ENCODE measurements around the gene UFC1. TPM values are rescaled to one million over a fixed set of nuclear protein-coding genes. Genes with fewer than 3 reads are reported as not detected.

UFC1 gene
- total and polyA plus RNA-seq, 4 donors: 99.6 to 149 (median 112) TPM

GRCh38 chr1:161166669-161167548 lies 13.1 kb downstream of the UFC1 start:
- peaks cover 0 to 31% (median 17%) of the 10 kb centered on the region in 4 donors for H3K36me3 ChIP-seq (ENCODE audit: control insufficient read depth in 4 of 4, insufficient read depth in 4 of 4, low read length in 4 of 4)
- TF ChIP-seq CTCF (IDR thresholded peaks at IDR 0.05; ENCODE audit: control extremely low read depth, extremely low read depth): no peak
- H3K4me3 ChIP-seq: peak overlapping the region; percentile 66
- peak overlapping the region; percentile 83 to 91 for H3K9ac ChIP-seq (ENCODE audit: insufficient read depth in 1 of 2, low read length in 2 of 2)
- peak; percentile 1 for ATAC-seq (ENCODE audit: insufficient read depth, low FRiP score)
- H3K4me1 ChIP-seq (ENCODE audit: control insufficient read depth in 5 of 5, insufficient read depth in 5 of 5, low read length in 5 of 5): peaks cover 0 to 15% (median 4%) of the 10 kb centered on the region in 5 donors
- peak in 2 of 3 donors; percentile 15 to 34 for DNase-seq
- 9 to 10% methylated on average over 33 of the region's 33 CpGs for WGBS, 2 donors
- peak overlapping the region; percentile 86 to 94 for H3K27ac ChIP-seq (ENCODE audit: low read depth in 1 of 2, low read length in 1 of 2)
- no peaks in the 10 kb centered on the region for H3K9me3 ChIP-seq (ENCODE audit: control insufficient read depth in 4 of 4, insufficient read depth in 3 of 4, low read length in 3 of 4)
- no peaks in the 10 kb centered on the region for H3K27me3 ChIP-seq (ENCODE audit: control insufficient read depth in 3 of 3, insufficient read depth in 3 of 3, low read length in 2 of 3)

GRCh38 chr1:161168906-161169305 lies 15.1 kb downstream of the UFC1 start:
- Histone ChIP-seq H3K9ac (ENCODE audit: insufficient read depth in 1 of 2, low read length in 2 of 2) (no peak overlapping the region), H3K27ac (ENCODE audit: low read depth in 1 of 2, low read length in 1 of 2) (no peak overlapping the region), H3K4me3 (no peak overlapping the region), H3K4me1 (ENCODE audit: control insufficient read depth in 5 of 5, insufficient read depth in 5 of 5, low read length in 5 of 5) (peaks cover 4 to 21% (median 7%) of the 10 kb centered on the region in 5 donors), H3K36me3 (ENCODE audit: control insufficient read depth in 4 of 4, insufficient read depth in 4 of 4, low read length in 4 of 4) (peaks cover 3 to 33% (median 28%) of the 10 kb centered on the region in 4 donors), H3K9me3 (ENCODE audit: control insufficient read depth in 4 of 4, insufficient read depth in 3 of 4, low read length in 3 of 4) (no peaks in the 10 kb centered on the region), H3K27me3 (ENCODE audit: control insufficient read depth in 3 of 3, insufficient read depth in 3 of 3, low read length in 2 of 3) (no peaks in the 10 kb centered on the region)
- ATAC-seq (ENCODE audit: insufficient read depth, low FRiP score): no peak
- no peak for DNase-seq
- TF ChIP-seq CTCF (IDR thresholded peaks at IDR 0.05; ENCODE audit: control extremely low read depth, extremely low read depth): no peak
- 92 to 95% methylated on average over 9 of the region's 9 CpGs for WGBS, 2 donors

- Histone ChIP-seq H3K27me3 (ENCODE audit: control insufficient read depth in 3 of 3, insufficient read depth in 3 of 3, low read length in 2 of 3) (no peaks in the 10 kb centered on the region), H3K9me3 (ENCODE audit: control insufficient read depth in 4 of 4, insufficient read depth in 3 of 4, low read length in 3 of 4) (no peaks in the 10 kb centered on the region), H3K36me3 (ENCODE audit: control insufficient read depth in 4 of 4, insufficient read depth in 4 of 4, low read length in 4 of 4) (peaks cover 7 to 44% (median 37%) of the 10 kb centered on the region in 4 donors), H3K4me1 (ENCODE audit: control insufficient read depth in 5 of 5, insufficient read depth in 5 of 5, low read length in 5 of 5) (peaks cover 0 to 13% (median 9%) of the 10 kb centered on the region in 5 donors), H3K4me3 (no peak overlapping the region), H3K9ac (ENCODE audit: insufficient read depth in 1 of 2, low read length in 2 of 2) (no peak overlapping the region), H3K27ac (ENCODE audit: low read depth in 1 of 2, low read length in 1 of 2) (no peak overlapping the region)
- DNase-seq (no peak), ATAC-seq (ENCODE audit: insufficient read depth, low FRiP score) (no peak)
- WGBS, 2 donors: 63 to 84% methylated on average over 5 of the region's 5 CpGs
- no peak for TF ChIP-seq CTCF (IDR thresholded peaks at IDR 0.05; ENCODE audit: control extremely low read depth, extremely low read depth)
Measured at GRCh38 chr1:161171191-161171590, 17.4 kb downstream of the UFC1 start.

Data from lung (tissue), 12 donors.